GM23338 (cell line): ENCODE measurements around the gene SEC14L6. TPM values are rescaled to one million over a fixed set of nuclear protein-coding genes. Genes with fewer than 3 reads are reported as not detected.

Source experiments
- ATAC-seq: fragments of 200-7000 bp; cut with Tn5 transposase; 3 replicates; pipeline ENCODE4 v1.9.1; 2020
- DNase-seq: peaks from one replicate; pipeline ENCODE4 v3.0.0-alpha.2; 2015; ENCODE audit warnings: low spot score
- H2AFZ ChIP-seq: fragments of 200-600 bp; sonication (generic); 2 replicates; pipeline ENCODE4 v1.8.0; 2016; ENCODE audit warnings: antibody characterized with exemption, mild to moderate bottlenecking, moderate library complexity
- H3F3A ChIP-seq: fragments of 200-600 bp; sonication (generic); replicated peaks from 2 replicates; pipeline ENCODE4 v1.8.0; 2017; ENCODE audit warnings: antibody characterized with exemption, mixed run types, low read depth
- H3K27ac ChIP-seq: fragments of 200-600 bp; sonication (generic); 2 replicates; pipeline ENCODE4 v1.6.1; 2016; ENCODE audit warnings: low read depth
- H3K27me3 ChIP-seq: fragments of 200-600 bp; sonication (generic); 2 replicates; pipeline ENCODE4 v1.8.0; 2016; ENCODE audit warnings: mild to moderate bottlenecking, mixed run types, moderate library complexity; ENCODE audit not compliant: insufficient read depth
- H3K36me3 ChIP-seq: fragments of 200-600 bp; sonication (generic); 2 replicates; pipeline ENCODE4 v1.8.0; 2016; ENCODE audit warnings: mild to moderate bottlenecking; ENCODE audit not compliant: insufficient read depth
- H3K4me1 ChIP-seq: fragments of 200-600 bp; sonication (generic); 2 replicates; pipeline ENCODE4 v1.8.0; 2016; ENCODE audit warnings: mild to moderate bottlenecking, moderate library complexity; ENCODE audit not compliant: insufficient read depth
- H3K4me2 ChIP-seq: fragments of 200-600 bp; sonication (generic); 2 replicates; pipeline ENCODE4 v1.7.1; 2017; ENCODE audit warnings: mixed run types
- H3K4me3 ChIP-seq: fragments of 200-600 bp; sonication (generic); 2 replicates; pipeline ENCODE4 v1.6.1; 2016; ENCODE audit warnings: mixed run types
- H3K79me2 ChIP-seq: fragments of 200-600 bp; sonication (generic); replicated peaks from 2 replicates; pipeline ENCODE4 v1.8.0; 2017; ENCODE audit warnings: mild to moderate bottlenecking; ENCODE audit not compliant: insufficient read depth
- H3K9me2 ChIP-seq: fragments of 200-600 bp; sonication (generic); 2 replicates; pipeline ENCODE4 v1.8.0; 2017; ENCODE audit not compliant: insufficient read depth
- H4K20me1 ChIP-seq: fragments of 200-600 bp; sonication (generic); replicated peaks from 2 replicates; pipeline ENCODE4 v1.8.0; 2017; ENCODE audit warnings: mild to moderate bottlenecking; ENCODE audit not compliant: insufficient read depth
- H3K27ac Mint-ChIP-seq: 2 replicates; pipeline ENCODE4 v1.8.0; 2020; ENCODE audit warnings: inconsistent platforms, mild to moderate bottlenecking, moderate library complexity, mixed read lengths
- H3K27me3 Mint-ChIP-seq: 3 replicates; pipeline ENCODE4 v1.8.0; 2022; ENCODE audit warnings: low read depth, mild to moderate bottlenecking, moderate library complexity, mixed read lengths, inconsistent platforms; ENCODE audit not compliant: insufficient read depth, poor library complexity
- H3K36me3 Mint-ChIP-seq: 3 replicates; pipeline ENCODE4 v1.8.0; 2021; ENCODE audit warnings: low read depth, mild to moderate bottlenecking, inconsistent platforms, moderate library complexity, mixed read lengths
- H3K4me1 Mint-ChIP-seq: 3 replicates; pipeline ENCODE4 v1.8.0; 2020; ENCODE audit warnings: mild to moderate bottlenecking, inconsistent platforms, mixed read lengths
- H3K4me3 Mint-ChIP-seq: 3 replicates; pipeline ENCODE4 v1.8.0; 2021; ENCODE audit warnings: moderate library complexity, mild to moderate bottlenecking, inconsistent platforms, mixed read lengths
- H3K9me3 Mint-ChIP-seq: 3 replicates; pipeline ENCODE4 v1.8.0; 2020; ENCODE audit warnings: moderate library complexity, mild to moderate bottlenecking, inconsistent platforms, mixed read lengths
- CREB1 ChIP-seq: fragments of 250-450 bp; sonication (Bioruptor Pico); IDR thresholded peaks from 2 replicates; pipeline ENCODE4 v1.5.0; 2020; ENCODE audit warnings: low read depth, mild to moderate bottlenecking, moderate library complexity
- EZH2phosphoT487 ChIP-seq: fragments of 200-600 bp; sonication (generic); IDR thresholded peaks from one replicate; pipeline ENCODE4 v1.8.1; 2018; ENCODE audit warnings: antibody characterized with exemption; ENCODE audit not compliant: unreplicated experiment
- JUNB ChIP-seq: IDR thresholded peaks from one replicate; pipeline ENCODE4 v1.6.1; 2016; ENCODE audit warnings: antibody characterized with exemption; ENCODE audit not compliant: unreplicated experiment
- NANOG ChIP-seq: IDR thresholded peaks from 2 replicates; pipeline ENCODE4 v1.6.1; 2016; ENCODE audit warnings: antibody characterized with exemption, borderline replicate concordance
- POLR2AphosphoS5 ChIP-seq: IDR thresholded peaks from 2 replicates; pipeline ENCODE4 v1.6.1; 2016; ENCODE audit warnings: antibody characterized with exemption, low read depth
- STAT1 ChIP-seq: IDR thresholded peaks from one replicate; pipeline ENCODE4 v1.6.1; 2016; ENCODE audit warnings: antibody characterized with exemption; ENCODE audit not compliant: unreplicated experiment
- ZNF114 ChIP-seq: fragments of 250-450 bp; sonication (Bioruptor Pico); IDR thresholded peaks from 2 replicates; pipeline ENCODE4 v1.5.0; 2020; ENCODE audit warnings: mild to moderate bottlenecking, moderate library complexity
- ZNF331 ChIP-seq: fragments of 250-450 bp; sonication (Bioruptor Pico); IDR thresholded peaks from 2 replicates; pipeline ENCODE4 v1.5.0; 2020; ENCODE audit warnings: low read depth, mild to moderate bottlenecking, moderate library complexity
- polyA plus RNA-seq: library from polyadenylated mRNA; unstranded; fragments of >200 nt; fragmentation: Nextera tagmentation; extraction: Ambion mirVana; gene quantifications from 2 replicates; pipeline ENCODE4 v1.2.1, GENCODE V29; 2016
- total RNA-seq: library from RNA; depleted of rRNA; stranded (reverse); fragments of >200 nt; shearing (Covaris generic); gene quantifications from 2 replicates; pipeline ENCODE4 v1.2.3, GENCODE V29; 2014
- TF ChIP-seq, protein P1 (sequence below): IDR thresholded peaks from 2 replicates; pipeline ENCODE4 v1.6.1; 2016; ENCODE audit warnings: antibody characterized with exemption
- TF ChIP-seq, protein P2 (sequence below): fragments of 250-450 bp; sonication (Bioruptor Pico); IDR thresholded peaks from 2 replicates; pipeline ENCODE4 v1.5.0; 2020; ENCODE audit warnings: mild to moderate bottlenecking, moderate library complexity
- TF ChIP-seq, protein P3 (sequence below), 2 experiments: fragments of 200-600 bp in 1 of 2; sonication (generic) in 1 of 2; conservative IDR thresholded peaks; 2 replicates each; pipeline versions ENCODE4 v1.5.1 to v1.6.1; 2016 to 2017; ENCODE audit warnings: antibody characterized with exemption in 2 of 2, low read depth in 2 of 2, mild to moderate bottlenecking in 2 of 2, moderate library complexity in 1 of 2
- TF ChIP-seq, protein P4 (sequence below): IDR thresholded peaks from one replicate; pipeline ENCODE4 v1.6.1; 2018; ENCODE audit warnings: antibody characterized with exemption; ENCODE audit not compliant: unreplicated experiment

Gene SEC14L6
- total and polyA plus RNA-seq, 2 experiments from 2014 or later = 0.84 to 2.1 TPM

DNA sequence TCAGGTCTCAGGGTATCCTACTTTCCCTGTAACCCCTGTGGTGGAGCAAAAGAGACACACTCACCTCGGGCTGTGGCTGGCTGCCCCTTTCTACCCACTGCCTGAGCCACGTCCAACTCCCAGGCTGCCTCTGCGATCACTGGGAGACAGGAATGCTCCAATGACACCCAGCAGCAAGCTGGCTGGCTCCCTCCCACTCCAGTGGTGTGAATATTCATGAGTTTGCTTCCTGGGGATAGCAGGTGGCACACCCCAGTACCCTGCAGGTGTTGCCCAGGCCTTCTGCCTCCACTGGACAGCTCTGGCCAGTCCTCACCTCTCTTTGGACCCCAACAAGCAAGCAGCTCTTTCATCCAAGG lies 18.2 kb upstream of the SEC14L6 start:
- Histone ChIP-seq H3F3A (no peaks in the 10 kb centered on the region), H3K4me3 (no peak overlapping the region), H3K27me3 (no peaks in the 10 kb centered on the region), H3K36me3 (no peaks in the 10 kb centered on the region), H3K79me2 (no peaks in the 10 kb centered on the region), H3K4me1 (peaks cover 26% of the 10 kb centered on the region), H4K20me1 (no peaks in the 10 kb centered on the region), H3K27ac (no peak overlapping the region), H2AFZ (no peak overlapping the region), H3K9me2 (no peaks in the 10 kb centered on the region), H3K4me2 (peak overlapping the region; percentile 38; the same call in 1 of the 2 replicates)
- no peaks in the 10 kb centered on the region for H3K36me3 Mint-ChIP-seq
- H3K4me1 Mint-ChIP-seq = peaks cover 38% of the 10 kb centered on the region
- ATAC-seq (peak; percentile 62), DNase-seq (peak; percentile 52)
- H3K27me3 Mint-ChIP-seq = peaks cover 5% of the 10 kb centered on the region
- H3K9me3 Mint-ChIP-seq = no peaks in the 10 kb centered on the region
- H3K27ac Mint-ChIP-seq = no peak overlapping the region
- H3K4me3 Mint-ChIP-seq = no peak overlapping the region
- TF ChIP-seq, protein P1, sequence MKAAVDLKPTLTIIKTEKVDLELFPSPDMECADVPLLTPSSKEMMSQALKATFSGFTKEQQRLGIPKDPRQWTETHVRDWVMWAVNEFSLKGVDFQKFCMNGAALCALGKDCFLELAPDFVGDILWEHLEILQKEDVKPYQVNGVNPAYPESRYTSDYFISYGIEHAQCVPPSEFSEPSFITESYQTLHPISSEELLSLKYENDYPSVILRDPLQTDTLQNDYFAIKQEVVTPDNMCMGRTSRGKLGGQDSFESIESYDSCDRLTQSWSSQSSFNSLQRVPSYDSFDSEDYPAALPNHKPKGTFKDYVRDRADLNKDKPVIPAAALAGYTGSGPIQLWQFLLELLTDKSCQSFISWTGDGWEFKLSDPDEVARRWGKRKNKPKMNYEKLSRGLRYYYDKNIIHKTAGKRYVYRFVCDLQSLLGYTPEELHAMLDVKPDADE = no peak
- TF ChIP-seq ZNF331 (CRISPR knock-in tag) (no peak), ZNF114 (CRISPR knock-in tag) (no peak), POLR2AphosphoS5 (no peak), EZH2phosphoT487 (no peak), STAT1 (no peak), JUNB (no peak), CREB1 (CRISPR knock-in tag) (no peak), NANOG (no peak)
- TF ChIP-seq, protein P2, sequence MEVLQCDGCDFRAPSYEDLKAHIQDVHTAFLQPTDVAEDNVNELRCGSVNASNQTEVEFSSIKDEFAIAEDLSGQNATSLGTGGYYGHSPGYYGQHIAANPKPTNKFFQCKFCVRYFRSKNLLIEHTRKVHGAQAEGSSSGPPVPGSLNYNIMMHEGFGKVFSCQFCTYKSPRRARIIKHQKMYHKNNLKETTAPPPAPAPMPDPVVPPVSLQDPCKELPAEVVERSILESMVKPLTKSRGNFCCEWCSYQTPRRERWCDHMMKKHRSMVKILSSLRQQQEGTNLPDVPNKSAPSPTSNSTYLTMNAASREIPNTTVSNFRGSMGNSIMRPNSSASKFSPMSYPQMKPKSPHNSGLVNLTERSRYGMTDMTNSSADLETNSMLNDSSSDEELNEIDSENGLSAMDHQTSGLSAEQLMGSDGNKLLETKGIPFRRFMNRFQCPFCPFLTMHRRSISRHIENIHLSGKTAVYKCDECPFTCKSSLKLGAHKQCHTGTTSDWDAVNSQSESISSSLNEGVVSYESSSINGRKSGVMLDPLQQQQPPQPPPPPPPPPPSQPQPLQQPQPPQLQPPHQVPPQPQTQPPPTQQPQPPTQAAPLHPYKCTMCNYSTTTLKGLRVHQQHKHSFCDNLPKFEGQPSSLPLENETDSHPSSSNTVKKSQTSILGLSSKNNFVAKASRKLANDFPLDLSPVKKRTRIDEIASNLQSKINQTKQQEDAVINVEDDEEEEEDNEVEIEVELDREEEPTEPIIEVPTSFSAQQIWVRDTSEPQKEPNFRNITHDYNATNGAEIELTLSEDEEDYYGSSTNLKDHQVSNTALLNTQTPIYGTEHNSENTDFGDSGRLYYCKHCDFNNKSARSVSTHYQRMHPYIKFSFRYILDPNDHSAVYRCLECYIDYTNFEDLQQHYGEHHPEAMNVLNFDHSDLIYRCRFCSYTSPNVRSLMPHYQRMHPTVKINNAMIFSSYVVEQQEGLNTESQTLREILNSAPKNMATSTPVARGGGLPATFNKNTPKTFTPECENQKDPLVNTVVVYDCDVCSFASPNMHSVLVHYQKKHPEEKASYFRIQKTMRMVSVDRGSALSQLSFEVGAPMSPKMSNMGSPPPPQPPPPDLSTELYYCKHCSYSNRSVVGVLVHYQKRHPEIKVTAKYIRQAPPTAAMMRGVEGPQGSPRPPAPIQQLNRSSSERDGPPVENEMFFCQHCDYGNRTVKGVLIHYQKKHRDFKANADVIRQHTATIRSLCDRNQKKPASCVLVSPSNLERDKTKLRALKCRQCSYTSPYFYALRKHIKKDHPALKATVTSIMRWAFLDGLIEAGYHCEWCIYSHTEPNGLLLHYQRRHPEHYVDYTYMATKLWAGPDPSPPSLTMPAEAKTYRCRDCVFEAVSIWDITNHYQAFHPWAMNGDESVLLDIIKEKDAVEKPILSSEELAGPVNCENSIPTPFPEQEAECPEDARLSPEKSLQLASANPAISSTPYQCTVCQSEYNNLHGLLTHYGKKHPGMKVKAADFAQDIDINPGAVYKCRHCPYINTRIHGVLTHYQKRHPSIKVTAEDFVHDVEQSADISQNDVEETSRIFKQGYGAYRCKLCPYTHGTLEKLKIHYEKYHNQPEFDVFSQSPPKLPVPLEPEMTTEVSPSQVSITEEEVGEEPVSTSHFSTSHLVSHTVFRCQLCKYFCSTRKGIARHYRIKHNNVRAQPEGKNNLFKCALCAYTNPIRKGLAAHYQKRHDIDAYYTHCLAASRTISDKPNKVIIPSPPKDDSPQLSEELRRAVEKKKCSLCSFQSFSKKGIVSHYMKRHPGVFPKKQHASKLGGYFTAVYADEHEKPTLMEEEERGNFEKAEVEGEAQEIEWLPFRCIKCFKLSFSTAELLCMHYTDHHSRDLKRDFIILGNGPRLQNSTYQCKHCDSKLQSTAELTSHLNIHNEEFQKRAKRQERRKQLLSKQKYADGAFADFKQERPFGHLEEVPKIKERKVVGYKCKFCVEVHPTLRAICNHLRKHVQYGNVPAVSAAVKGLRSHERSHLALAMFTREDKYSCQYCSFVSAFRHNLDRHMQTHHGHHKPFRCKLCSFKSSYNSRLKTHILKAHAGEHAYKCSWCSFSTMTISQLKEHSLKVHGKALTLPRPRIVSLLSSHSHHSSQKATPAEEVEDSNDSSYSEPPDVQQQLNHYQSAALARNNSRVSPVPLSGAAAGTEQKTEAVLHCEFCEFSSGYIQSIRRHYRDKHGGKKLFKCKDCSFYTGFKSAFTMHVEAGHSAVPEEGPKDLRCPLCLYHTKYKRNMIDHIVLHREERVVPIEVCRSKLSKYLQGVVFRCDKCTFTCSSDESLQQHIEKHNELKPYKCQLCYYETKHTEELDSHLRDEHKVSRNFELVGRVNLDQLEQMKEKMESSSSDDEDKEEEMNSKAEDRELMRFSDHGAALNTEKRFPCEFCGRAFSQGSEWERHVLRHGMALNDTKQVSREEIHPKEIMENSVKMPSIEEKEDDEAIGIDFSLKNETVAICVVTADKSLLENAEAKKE (CRISPR knock-in tag) = no peak
- TF ChIP-seq, protein P3, sequence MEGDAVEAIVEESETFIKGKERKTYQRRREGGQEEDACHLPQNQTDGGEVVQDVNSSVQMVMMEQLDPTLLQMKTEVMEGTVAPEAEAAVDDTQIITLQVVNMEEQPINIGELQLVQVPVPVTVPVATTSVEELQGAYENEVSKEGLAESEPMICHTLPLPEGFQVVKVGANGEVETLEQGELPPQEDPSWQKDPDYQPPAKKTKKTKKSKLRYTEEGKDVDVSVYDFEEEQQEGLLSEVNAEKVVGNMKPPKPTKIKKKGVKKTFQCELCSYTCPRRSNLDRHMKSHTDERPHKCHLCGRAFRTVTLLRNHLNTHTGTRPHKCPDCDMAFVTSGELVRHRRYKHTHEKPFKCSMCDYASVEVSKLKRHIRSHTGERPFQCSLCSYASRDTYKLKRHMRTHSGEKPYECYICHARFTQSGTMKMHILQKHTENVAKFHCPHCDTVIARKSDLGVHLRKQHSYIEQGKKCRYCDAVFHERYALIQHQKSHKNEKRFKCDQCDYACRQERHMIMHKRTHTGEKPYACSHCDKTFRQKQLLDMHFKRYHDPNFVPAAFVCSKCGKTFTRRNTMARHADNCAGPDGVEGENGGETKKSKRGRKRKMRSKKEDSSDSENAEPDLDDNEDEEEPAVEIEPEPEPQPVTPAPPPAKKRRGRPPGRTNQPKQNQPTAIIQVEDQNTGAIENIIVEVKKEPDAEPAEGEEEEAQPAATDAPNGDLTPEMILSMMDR (conservative IDR thresholded peaks at IDR 0.05; ENCODE audit: low read depth in 2 of 2) = no peak
- TF ChIP-seq, protein P4, sequence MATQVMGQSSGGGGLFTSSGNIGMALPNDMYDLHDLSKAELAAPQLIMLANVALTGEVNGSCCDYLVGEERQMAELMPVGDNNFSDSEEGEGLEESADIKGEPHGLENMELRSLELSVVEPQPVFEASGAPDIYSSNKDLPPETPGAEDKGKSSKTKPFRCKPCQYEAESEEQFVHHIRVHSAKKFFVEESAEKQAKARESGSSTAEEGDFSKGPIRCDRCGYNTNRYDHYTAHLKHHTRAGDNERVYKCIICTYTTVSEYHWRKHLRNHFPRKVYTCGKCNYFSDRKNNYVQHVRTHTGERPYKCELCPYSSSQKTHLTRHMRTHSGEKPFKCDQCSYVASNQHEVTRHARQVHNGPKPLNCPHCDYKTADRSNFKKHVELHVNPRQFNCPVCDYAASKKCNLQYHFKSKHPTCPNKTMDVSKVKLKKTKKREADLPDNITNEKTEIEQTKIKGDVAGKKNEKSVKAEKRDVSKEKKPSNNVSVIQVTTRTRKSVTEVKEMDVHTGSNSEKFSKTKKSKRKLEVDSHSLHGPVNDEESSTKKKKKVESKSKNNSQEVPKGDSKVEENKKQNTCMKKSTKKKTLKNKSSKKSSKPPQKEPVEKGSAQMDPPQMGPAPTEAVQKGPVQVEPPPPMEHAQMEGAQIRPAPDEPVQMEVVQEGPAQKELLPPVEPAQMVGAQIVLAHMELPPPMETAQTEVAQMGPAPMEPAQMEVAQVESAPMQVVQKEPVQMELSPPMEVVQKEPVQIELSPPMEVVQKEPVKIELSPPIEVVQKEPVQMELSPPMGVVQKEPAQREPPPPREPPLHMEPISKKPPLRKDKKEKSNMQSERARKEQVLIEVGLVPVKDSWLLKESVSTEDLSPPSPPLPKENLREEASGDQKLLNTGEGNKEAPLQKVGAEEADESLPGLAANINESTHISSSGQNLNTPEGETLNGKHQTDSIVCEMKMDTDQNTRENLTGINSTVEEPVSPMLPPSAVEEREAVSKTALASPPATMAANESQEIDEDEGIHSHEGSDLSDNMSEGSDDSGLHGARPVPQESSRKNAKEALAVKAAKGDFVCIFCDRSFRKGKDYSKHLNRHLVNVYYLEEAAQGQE = no peak
